GM21515 (cell line): ENCODE data around the gene TRAF3IP1.
"Not testable (repeated sequence)": the region's sequence is repeated elsewhere in the genome, so short reads cannot be mapped to it uniquely, and the experiment has no call there.

ENCODE experiments used
- ATAC-seq: cut with Tn5 transposase; IDR thresholded peaks from one replicate; pipeline ENCODE4 v1.9.1; 2021; ENCODE audit not compliant: unreplicated experiment

TRAF3IP1 gene

GRCh38 chr2:238442257-238442656 is 121.9 kb downstream of the TRAF3IP1 start:
- ATAC-seq: not testable (repeated sequence)

GRCh38 chr2:238444242-238444641 is 123.9 kb downstream of the TRAF3IP1 start:
- ATAC-seq: no peak

- ATAC-seq: no peak
Measured at GRCh38 chr2:238445409-238446190, 125.3 kb downstream of the TRAF3IP1 start.

- no peak for ATAC-seq
Measured at GRCh38 chr2:238446371-238446770, 126.1 kb downstream of the TRAF3IP1 start.

- ATAC-seq: no peak
Measured at GRCh38 chr2:238448031-238448955, 128.0 kb downstream of the TRAF3IP1 start.

- ATAC-seq: no peak
Measured at GRCh38 chr2:238449241-238449640, 128.9 kb downstream of the TRAF3IP1 start.

GRCh38 chr2:238449909-238450417 is 129.6 kb downstream of the TRAF3IP1 start:
- no peak for ATAC-seq

- ATAC-seq: no peak
Measured at GRCh38 chr2:238450440-238450861, 130.1 kb downstream of the TRAF3IP1 start.
